GM18517 (cell line): ENCODE results near the gene FMO5.

Experiments
- ATAC-seq: cut with Tn5 transposase; IDR thresholded peaks from one replicate; pipeline ENCODE4 v1.9.1; 2021; ENCODE audit warnings: mild to moderate bottlenecking, moderate library complexity; ENCODE audit not compliant: unreplicated experiment

Gene FMO5

DNA sequence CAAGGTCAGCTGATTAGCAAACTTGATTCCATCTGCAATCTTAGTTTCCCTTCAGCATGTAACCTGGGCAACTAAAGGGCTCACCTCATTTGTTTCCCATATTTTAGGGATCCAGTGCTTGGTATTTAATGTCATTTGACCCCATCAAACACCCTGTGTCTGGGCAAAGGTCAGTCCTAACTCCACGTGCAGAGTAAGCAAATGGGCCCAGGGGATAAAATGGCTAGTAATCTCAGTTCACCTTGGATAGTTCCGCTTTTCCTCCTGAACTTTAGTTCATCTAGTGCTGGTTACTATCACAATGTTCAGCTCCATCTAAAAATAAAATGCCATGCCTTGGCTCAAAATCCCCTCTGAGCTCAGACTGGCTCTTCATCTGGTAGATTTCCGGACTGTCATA lies 72.4 kb downstream of the FMO5 start:
- ATAC-seq: no peak

DNA sequence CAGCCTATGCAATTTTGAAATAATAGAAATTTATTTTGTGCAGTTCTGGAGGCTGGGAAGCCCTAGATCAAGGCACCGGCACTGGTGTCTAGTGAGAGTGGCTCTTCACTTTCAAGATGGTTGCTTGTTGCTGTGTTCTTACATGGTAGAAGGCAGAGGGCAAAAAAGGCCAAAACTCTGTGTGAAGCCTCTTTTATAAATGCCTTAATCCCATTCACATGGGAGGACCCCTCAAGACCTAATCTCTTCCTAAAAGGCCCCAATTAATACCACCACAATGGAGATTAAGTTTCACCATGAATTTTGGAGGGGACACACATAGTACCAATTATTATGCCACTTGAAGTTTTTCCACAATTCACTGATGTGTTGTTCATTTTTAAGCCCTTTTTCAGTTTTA lies 73.9 kb downstream of the FMO5 start:
- ATAC-seq: no peak

DNA sequence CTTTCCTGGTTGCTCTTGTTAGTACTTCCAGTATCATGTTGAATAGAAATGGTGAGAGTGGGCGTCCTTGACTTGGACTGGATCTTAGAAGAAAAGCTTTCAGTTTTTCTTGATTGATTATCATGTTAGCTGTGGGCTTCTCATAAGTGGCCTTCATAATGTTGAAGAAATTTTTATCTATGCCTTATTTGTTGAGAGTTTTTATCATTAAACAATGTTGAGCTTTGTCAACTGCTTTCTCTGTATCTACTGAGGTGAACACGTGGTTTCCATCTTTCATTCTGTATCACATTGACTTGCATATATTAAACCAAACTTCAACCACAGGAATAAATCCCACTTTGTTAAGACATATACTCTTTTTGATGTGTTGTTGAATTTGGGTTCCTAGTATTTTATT lies 82.3 kb downstream of the FMO5 start:
- no peak for ATAC-seq
